Nephron progenitor cell (in vitro differentiated cells): Measurements from ENCODE around the gene ABHD17C.

Experiments
- DNase-seq: peaks from one replicate; pipeline ENCODE4 v3.0.0; 2021
- H3K27ac Mint-ChIP-seq: 2 replicates; pipeline ENCODE4 v1.8.0; 2021; ENCODE audit warnings: mild to moderate bottlenecking, moderate library complexity, mixed read lengths
- H3K27me3 Mint-ChIP-seq: 2 replicates; pipeline ENCODE4 v1.8.0; 2021; ENCODE audit warnings: mild to moderate bottlenecking, low read depth, mixed read lengths; ENCODE audit not compliant: poor library complexity
- H3K36me3 Mint-ChIP-seq: 2 replicates; pipeline ENCODE4 v1.8.0; 2021; ENCODE audit warnings: low read depth, mixed read lengths
- H3K4me1 Mint-ChIP-seq: 2 replicates; pipeline ENCODE4 v1.8.0; 2021; ENCODE audit warnings: mixed read lengths
- H3K4me3 Mint-ChIP-seq: 2 replicates; pipeline ENCODE4 v1.8.0; 2021; ENCODE audit warnings: mild to moderate bottlenecking, moderate library complexity, mixed read lengths
- H3K9me3 Mint-ChIP-seq: 2 replicates; pipeline ENCODE4 v1.8.0; 2021; ENCODE audit warnings: mild to moderate bottlenecking, moderate library complexity, mixed read lengths
- TF ChIP-seq, protein P1 (sequence below): fragments of 200-600 bp; sonication (generic); IDR thresholded peaks from 2 replicates; pipeline ENCODE4 v1.5.0; 2021; ENCODE audit warnings: antibody characterized with exemption

Gene ABHD17C

DNA sequence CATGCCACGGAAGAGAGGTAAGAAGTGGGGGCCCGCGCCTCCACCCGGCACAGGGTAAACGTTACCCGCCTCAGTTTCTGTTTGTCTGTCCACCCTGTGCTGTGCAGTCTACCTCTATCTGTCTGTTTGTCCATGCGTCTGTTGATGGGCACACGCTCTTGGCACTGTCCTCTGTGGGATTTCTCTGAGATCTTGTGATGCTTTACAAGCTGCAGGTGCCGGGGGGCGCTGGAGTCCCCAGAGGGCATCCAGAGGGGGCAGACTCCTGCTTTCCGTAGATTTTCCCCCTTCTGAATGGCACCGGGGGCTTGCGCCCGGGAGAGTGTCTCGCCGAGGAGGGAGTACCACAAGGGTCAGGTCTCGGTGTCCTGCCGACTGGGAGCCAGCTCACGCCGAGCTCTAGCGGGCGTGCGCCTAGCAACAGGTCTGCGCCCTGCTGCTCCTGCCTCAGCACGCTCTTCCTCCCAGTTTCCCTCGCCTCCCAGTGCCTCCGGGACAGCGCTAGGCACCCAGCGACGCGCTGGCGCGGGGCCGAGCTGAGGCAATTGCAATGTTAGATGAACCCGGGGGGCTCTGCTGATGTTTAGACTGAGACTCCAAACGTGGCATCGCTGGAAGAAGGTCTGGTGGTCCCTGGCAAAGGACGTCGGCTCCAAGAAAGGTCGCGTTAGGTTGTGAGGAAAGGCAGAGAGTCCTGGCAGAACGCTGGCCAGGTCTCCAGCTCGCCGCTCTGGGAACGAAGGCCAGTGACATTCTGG is 84.7 kb downstream of the ABHD17C start:
- H3K9me3 Mint-ChIP-seq = no peaks in the 10 kb centered on the region
- peak; percentile 30 for DNase-seq
- H3K4me3 Mint-ChIP-seq = peak overlapping the region; percentile 84
- peak overlapping the region; percentile 61 for H3K27ac Mint-ChIP-seq
- no peaks in the 10 kb centered on the region for H3K36me3 Mint-ChIP-seq
- peaks cover 53% of the 10 kb centered on the region for H3K27me3 Mint-ChIP-seq
- TF ChIP-seq, protein P1, sequence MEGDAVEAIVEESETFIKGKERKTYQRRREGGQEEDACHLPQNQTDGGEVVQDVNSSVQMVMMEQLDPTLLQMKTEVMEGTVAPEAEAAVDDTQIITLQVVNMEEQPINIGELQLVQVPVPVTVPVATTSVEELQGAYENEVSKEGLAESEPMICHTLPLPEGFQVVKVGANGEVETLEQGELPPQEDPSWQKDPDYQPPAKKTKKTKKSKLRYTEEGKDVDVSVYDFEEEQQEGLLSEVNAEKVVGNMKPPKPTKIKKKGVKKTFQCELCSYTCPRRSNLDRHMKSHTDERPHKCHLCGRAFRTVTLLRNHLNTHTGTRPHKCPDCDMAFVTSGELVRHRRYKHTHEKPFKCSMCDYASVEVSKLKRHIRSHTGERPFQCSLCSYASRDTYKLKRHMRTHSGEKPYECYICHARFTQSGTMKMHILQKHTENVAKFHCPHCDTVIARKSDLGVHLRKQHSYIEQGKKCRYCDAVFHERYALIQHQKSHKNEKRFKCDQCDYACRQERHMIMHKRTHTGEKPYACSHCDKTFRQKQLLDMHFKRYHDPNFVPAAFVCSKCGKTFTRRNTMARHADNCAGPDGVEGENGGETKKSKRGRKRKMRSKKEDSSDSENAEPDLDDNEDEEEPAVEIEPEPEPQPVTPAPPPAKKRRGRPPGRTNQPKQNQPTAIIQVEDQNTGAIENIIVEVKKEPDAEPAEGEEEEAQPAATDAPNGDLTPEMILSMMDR = no peak
- H3K4me1 Mint-ChIP-seq = peaks cover 52% of the 10 kb centered on the region

DNA sequence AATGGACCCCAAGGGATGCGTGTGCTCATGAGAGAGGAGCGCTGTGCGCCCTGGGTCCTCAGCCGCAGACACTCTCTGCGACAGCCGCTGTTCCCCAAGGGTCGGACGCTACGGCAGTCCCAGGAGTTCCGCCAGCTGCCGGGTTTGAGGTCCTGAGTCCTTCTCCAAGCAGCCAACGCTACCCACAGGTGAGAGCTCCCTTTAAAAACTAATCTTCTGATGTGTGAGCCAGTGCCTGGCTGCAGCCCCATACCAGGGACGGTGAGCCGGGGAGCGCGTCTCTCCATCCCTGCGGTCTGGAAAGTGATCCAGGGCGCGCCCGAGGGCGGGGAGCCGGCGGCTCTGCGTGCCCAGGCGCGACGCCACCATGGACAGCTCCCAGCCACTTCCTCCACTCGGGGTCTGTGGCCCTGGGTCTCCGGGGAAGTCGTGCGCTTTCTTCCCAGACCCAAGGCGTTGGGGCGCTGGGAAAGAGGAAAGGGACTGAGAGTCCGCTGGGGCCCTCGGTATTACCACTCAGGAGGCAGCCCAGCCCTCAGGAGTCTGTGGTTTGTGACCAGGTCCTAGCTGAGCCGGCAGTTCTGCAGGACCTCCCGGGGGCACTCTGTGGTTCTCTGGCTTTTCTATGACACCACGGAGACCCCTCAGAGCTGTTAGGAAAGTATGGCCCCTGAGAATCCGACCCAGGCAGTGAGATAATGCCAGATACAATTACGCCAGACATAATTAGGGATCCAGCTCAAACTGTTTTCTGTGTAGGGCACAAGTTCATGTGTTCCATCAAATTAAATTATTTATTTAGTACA is 85.5 kb downstream of the ABHD17C start:
- TF ChIP-seq, protein P1 = no peak
- no peaks in the 10 kb centered on the region for H3K36me3 Mint-ChIP-seq
- H3K4me3 Mint-ChIP-seq = peak overlapping the region; percentile 84
- H3K4me1 Mint-ChIP-seq = peaks cover 52% of the 10 kb centered on the region
- peaks cover 53% of the 10 kb centered on the region for H3K27me3 Mint-ChIP-seq
- H3K27ac Mint-ChIP-seq = no peak overlapping the region
- H3K9me3 Mint-ChIP-seq = no peaks in the 10 kb centered on the region
- peak; percentile 95 for DNase-seq

DNA sequence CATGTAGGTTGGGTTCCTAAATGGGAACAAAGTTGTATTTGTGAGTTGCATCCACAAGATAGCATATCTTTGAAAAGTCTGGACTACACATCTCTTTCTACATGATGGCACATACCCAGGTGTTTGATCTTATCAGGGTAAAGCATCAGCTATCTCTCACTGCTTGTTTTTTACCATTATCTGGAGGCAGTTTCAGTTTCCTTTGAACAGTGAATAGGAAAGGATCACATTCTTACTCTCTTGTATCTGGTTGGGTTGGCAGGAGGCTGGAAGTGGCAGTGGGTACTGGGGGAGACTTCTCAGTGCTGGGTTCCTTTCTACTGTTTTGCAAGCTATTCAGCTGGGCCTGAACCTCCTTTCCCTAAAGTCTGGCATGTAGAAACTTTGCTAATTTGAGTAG is 88.2 kb downstream of the ABHD17C start:
- no peak for DNase-seq
- peaks cover 56% of the 10 kb centered on the region for H3K27me3 Mint-ChIP-seq
- TF ChIP-seq, protein P1 = no peak
- no peak overlapping the region for H3K27ac Mint-ChIP-seq
- peaks cover 25% of the 10 kb centered on the region for H3K4me1 Mint-ChIP-seq
- no peaks in the 10 kb centered on the region for H3K36me3 Mint-ChIP-seq
- H3K9me3 Mint-ChIP-seq = no peaks in the 10 kb centered on the region
- no peak overlapping the region for H3K4me3 Mint-ChIP-seq

DNA sequence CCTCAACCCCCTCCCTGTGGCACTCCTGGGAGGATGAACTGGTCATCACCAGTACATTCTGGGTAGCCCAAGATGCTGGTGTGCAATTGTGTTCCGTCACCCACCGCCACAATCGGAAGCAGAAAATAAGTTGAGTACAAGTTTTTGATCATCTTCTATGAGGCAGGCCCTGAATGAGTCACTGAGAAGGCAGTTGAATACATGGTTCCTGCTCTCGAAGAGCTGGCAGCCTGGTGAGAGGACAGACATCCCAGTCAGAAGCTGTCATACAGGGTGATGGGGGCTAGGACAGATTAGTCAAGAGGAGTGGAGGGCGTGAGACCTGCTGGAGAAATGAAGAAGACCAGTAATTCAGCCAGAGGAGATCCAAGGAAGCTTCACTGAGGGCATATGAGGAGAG is 90.2 kb downstream of the ABHD17C start:
- no peak for DNase-seq
- TF ChIP-seq, protein P1 = no peak
- no peak overlapping the region for H3K27ac Mint-ChIP-seq
- no peak overlapping the region for H3K4me3 Mint-ChIP-seq
- no peaks in the 10 kb centered on the region for H3K36me3 Mint-ChIP-seq
- no peaks in the 10 kb centered on the region for H3K9me3 Mint-ChIP-seq
- peaks cover 52% of the 10 kb centered on the region for H3K27me3 Mint-ChIP-seq
- H3K4me1 Mint-ChIP-seq = peaks cover 12% of the 10 kb centered on the region

DNA sequence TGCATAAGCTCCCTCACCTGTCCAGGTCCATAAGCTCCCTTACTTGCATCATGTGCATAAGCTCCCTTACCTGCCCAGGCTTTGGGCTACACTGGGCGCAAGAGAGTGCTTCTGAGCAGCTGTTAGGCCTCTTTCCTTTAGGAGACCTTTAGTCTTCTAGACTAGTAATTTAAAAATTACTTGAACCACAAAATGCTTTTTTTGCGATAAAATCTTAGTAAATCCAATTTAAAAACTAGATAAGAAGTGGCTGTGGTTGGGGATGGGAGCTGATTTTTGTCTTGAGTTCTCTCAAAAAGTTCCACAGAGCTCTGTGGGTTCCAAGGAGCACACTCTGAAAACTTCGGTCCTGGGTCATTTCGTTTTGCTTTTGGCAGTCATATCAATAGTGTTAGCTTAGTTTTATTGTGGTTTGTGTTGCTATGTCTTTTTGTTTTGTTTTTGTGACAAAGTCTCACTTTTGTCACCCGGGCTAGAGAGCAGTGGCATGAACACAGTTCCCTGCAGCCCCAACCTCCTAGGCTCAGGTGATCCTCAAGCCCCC is 90.8 kb downstream of the ABHD17C start:
- Mint-ChIP-seq H3K4me1 (peaks cover 6% of the 10 kb centered on the region), H3K4me3 (no peak overlapping the region), H3K27me3 (peaks cover 49% of the 10 kb centered on the region), H3K9me3 (no peaks in the 10 kb centered on the region), H3K27ac (no peak overlapping the region), H3K36me3 (no peaks in the 10 kb centered on the region)
- no peak for DNase-seq
- TF ChIP-seq, protein P1 = no peak
